GM19397 (cell line): Measurements from ENCODE around the gene FAM222A.

Experiments
- ATAC-seq: cut with Tn5 transposase; IDR thresholded peaks from one replicate; pipeline ENCODE4 v1.9.1; 2021; ENCODE audit warnings: mild to moderate bottlenecking, moderate library complexity; ENCODE audit not compliant: unreplicated experiment

FAM222A gene

DNA sequence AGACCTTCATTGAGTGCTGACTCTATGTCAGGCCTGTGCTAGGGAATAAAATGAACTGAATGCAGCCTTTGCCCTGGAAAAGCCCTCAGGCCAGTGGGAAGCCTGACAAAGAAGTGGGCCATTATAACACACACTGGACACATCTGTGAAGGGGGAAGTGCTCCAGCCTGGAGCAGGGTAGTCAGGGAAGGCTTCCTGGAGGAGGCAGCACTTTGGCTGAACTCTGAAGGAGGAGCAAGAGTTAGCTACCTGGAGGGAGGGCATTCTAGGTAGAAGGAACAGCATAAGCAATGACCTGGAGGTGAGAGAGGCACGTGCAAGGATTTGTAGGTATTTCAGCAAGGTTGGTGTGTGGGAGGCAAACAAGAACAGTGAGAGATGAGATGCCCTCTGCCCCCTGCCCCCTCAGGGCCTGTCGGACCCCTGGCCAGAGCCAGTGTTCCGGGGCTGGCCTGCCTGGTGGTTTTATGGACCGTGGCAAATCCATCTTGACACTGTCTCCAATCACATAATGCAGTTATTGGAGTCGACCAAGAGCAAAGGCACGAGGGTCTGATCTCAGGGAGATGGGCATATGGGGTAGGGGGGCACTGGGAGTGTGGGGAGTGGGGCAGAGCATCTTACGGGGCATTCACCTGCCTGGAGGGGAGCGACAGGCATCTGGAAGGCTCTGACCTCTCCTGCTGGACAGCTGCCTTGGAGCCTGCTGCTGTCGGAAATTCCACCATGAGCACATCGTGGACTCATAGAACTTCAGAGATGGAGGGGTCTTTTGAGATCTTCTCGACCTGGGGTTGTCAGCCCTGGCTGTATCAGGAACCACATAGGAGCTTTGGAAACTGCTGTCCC lies 2.7 kb upstream of the FAM222A start:
- ATAC-seq: no peak

DNA sequence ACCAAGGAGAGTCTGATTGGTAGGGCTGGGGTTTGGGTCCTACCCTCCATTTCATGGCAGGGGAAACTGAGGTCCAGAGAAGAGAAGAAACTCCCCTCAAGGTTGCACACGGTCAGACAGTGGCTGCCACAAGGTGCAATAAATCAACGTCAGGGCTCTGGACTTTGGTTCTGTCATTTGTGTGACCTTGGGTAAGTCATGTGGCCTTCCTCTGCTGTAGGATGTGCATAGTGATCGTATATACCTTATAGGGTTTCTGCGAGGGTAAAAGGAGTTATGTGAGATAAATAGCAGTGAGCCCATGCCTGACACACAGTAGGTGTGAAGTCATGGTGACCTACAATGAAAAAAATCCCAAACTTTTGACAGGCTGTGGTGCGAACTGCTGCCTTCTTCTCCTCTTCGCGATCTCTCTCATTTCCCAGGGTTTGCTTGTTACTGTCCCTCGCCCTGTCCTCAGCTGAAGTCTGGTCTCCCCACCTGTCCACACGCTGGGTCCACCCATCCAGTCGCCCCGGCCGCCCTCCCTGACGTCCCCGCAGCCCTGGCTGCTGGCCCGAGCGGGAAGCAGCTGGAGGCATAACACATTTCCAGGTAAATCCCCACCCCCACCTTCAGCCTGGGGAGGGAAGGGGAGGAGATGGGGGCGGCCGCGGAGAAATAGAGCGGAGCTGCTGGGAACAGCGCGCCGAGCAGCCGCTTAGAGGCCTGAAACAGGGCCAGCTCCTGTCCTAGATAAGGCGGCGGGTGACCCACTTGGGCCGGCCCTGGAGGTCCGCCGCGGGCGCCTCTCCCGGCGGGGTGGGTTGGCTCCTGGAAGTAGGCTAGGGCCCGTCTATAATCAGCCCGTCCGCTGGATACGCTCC lies 1.8 kb upstream of the FAM222A start:
- ATAC-seq: no peak

DNA sequence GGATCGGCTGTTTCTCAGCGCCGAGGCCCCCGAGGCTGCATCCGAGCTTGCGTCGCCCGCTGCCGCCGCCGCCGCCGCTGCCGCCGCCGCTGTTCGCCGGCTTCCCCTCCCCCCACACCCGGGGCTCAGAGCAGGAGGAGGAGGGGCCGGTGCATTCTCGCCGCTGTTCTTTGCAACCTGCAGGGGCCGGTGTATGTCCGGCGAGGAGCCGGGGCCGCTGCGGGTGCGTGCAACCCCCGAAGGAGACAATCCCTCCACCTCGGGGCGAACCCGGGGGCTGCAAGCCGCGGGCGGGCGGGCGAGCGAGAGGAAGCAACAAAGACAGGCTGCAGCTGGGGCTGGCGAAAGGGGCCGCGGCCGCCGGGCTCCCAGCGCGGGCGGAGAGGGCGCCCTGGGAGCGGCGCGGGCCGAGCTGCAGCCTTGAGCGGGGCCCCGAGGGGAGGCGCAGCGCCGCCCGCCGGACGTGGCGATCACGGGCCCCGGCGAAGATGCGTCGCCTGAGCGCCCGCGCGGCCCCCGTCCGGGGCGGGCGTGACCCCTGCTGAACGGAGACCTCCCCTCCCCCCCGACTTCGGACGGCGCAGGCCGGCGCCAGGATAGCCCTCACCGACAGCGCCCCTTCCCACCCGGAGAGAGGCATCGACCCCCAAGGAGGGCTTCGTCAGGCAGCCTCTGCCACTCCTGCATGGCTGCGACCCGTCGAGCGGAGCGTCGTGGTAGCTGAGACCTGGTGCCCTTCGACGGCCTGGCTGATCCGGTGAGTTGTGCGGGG lies 702 bp downstream of the FAM222A start:
- ATAC-seq: peak; percentile 30

DNA sequence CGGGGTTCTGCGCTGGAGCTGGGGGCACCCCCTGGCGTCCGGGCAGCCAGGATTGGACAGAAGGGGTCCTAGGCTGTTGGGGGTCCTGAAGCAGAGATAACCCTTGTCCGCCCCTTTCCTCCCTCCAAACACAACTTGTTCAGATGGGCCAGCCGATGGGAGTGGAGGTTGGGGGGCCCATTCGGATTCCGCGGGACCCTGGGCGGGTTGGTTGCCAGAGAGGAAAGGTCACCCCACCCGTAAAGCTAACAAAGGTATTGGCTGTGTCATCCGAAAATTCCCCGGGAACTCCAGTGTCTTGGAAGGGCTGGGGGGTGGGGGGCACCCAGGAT lies 1.3 kb downstream of the FAM222A start:
- ATAC-seq: no peak

DNA sequence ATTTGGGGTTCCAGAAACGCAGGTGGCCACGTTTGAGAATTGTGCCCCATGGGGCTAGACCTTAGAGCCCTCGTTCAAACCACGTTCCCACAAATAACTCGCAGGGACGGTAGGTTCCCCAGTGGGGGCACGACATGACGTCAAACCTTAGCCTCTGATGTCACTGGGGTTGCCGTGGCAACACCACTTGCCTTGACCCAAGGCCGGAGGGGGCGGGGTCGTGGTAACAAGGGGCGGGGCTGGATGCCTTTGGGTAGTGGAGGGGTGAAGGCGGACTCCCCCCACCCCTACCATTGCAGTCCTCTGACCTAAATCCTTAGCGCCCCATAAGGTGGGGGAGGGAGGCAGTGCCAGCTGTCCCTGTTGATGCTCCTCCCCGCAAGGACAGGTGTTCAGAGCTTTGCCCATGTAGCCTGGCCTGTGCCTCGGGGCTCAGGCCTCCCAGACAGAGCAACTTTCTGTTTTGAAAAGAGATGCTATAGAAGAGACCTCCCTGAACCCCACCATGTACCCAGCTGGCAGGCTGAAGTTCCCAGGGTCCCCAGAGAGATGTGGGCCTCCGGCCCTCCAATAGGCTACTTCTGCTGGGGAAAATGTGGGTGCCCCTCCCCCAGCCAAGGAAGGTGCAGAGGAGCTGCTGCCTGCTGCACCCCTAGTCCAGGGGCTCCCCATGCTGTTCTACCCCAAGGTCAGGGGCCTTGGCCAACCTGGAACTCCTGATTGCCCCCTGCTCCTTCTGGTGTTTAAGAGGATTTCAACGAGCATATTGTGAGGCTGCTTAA lies 1.9 kb downstream of the FAM222A start:
- no peak for ATAC-seq

DNA sequence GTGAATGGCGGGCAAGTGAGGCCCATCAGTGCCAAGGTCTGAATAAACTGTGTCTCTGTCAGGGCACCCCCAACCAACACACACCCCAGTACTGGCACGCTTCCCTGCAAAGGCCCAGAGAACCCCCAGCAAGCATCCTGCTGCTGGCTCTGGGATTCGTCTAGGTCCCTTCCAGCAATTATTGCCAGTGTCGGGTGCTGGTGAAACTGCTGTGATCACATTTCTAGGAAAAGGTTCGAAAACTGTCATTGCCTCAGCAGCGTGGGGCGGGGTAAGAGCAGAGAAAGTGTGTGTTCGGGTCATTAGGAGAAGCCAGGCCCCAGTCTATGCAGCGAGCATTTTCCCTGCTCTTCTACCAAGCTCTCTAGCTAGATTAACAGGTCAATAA lies 2.5 kb downstream of the FAM222A start:
- no peak for ATAC-seq

DNA sequence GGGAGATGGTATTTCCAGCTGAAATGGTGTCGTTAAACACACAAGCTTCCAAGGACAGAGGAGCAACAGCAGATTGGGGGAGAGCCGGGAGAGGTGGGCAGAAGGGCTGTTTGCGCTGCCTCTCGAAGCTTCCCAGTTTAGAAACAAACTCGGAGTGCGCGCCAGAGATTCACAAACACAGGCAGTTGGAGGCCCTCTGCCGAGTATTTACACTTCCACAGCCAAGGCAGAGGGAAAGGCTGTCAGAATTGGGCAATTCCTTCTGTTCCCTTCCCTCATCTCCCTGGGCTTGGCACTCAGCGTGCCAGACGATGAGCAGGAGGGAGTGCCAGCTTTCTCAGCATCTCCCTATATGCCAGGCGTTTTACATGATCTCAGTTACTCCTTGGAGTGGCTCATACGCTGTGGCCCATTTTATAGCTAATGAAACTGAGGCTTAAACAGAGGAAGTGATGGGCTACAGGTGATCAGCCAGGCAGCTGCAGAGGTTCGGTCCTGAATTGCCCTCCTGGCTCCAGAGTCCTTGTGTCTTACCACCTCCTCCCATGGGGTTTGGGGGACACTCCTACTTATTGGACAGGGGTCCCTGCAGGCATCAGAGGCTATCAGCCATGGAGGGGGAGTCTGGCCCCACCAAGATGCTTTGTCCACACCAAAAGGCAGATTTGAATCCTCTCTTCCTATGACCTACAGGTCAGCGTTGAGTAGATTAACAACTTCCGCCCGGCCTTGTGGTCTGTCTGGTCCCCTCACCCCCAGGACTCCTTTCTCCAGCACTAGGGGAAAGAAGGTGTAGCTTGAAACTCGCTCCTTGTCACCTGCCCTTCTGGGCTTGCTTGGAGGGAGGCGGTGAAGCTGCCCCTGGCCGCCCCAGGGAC lies 3.1 kb downstream of the FAM222A start:
- ATAC-seq: no peak

DNA sequence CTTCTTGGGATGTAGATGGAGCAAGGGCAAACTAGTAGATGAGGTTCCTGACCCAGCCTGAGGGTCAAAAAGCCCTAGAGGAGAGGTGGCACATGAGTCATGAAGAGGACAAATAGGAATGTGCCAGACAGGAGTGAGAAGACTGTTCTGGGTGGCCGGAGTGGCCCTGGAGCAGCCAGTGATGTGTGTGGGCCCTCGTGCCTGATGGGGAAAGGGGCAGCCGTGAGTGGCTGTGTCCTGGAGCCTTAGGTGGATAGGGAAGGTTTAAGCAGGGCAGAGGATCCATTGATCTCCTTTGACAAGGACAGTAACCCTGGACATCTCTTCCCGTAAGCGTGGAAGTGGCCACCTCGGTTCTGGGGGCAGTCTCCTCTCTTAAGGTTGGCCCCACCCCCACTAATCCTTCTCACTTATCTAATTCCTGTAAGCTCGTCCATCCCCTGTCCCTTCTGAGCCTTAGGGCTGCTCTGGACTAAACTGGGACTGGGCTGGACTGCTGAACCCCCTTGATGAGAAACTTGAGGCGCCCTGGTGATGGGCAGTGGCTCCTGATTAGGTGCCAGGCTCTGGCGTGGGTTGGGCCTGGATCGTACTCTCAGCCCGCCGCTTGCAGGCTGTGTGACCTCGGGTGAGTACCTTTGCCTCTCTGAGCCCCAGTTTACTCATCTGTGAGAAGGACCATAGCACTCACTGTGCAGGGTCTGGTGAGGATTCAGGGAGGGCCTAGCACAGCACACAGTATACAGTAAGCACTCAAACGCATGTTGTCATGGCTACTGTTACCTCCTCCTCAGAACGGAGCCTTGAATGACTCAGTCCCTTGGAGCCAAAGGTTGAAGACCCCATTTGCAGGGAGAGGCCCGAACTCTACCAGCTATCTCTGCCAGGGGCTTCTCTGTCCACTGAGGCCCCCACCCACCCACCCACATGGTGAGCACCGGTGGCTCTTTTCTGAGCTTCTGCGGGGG lies 4.0 kb downstream of the FAM222A start:
- no peak for ATAC-seq

DNA sequence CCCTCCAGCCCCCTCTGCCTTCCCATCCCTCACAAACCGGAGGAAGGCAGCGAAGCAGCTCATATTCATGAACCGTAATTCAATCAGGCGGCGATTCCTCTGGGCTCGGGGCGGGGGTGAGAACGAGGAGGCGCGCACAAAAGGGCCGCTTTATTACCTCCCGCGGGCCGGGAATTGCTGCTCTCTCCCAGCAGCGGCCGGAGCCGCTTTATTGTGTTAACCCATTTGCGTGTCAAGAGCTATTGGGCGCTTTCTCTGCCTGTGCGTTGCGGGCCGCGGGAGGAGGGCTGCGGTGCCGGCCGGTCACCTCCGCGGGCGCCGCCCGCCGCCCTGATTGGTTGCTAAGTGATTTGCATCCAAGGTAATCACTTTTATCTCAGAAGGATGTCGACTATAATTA lies 4.8 kb downstream of the FAM222A start:
- ATAC-seq: no peak

DNA sequence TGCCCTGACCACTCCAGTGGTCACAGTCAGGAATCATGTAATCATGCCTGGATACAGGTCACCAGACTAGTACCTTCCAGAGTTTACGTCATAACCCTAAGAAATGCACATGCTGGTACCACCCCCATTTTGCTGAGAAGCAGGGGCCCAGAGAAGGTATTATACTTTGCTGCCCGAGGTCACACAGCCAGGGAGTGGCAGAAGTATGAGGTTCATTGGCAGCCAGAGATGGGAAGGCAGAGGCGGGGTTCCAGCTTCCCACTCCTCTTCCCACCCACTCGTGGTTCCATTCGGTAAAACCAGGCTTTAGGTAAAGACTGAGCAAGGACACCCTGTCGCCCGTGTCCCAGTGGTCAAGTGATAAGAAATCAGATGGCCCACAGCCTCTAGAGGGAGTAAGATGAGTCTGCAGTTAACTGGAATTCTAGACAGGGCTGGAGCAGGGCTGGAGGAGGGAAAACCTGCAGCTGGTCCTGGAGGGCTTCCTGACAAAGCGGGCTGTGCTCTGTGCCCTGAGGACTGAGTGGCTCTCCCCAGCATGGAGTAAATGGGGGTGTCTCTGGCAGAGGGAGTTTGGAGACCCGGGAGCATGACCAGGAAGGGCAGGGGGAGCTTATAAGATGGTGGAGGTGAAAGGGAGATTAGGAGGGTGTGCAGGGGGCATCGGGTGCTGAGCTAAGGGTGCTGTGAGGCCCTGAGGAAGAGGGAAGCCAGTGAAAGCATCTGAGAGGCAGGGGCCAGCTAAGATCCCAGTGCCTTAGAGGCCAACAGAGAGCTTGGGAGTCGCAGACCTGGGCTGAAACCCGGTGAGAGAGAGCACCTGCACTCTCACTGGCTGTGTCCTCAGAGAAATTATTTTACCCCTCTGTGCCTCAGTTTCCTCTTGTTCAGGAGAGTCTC lies 5.7 kb downstream of the FAM222A start:
- no peak for ATAC-seq

DNA sequence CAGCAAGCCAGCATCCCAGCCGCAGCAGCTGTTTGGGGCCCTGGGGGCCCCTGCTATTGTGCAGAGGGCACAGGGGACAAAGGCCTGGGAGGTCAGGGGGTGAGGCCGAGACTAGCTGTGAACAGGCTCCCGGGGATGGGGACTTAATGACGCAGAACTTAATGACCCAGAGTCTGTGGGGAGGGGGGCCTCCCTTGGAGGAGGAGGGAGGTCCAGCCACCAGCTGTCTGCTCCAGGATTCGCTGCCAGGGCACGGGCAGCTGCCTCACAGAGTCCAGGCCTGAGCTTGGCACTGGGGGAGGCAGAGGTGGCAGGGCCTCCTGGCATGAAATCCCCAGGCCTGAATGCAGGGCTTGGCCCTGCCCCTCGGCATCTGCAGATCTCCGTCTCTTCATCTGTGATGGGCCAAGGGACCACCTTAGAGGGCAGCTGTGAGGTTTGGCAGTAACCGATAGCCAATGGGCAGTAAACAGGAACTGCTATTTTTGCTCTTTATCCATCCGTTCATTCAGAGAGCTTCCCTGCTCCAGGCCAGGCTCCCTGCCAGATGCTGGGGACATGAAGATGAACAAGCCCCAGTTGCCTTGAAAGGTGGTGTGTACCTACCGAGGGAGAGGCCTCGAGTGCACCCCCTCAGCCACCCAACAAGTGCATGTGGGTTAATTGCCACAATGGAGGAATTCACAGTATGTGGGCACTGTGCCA lies 6.7 kb downstream of the FAM222A start:
- ATAC-seq: no peak

DNA sequence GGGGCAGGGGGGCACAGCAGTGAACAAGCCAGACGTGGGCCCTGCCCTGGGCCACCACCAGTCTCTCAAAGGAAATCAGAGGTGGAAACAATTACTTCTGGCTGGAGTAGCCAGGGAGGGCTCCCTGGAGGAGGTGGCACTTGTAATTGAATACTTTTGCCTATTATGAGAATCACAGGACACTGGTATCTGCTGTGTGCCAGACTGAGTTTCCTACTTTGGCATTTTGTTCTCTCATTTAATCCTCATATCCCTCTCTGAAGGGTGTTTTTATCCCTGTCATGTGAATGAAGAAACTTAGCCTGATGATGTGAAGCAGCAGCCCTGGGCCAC lies 7.2 kb downstream of the FAM222A start:
- ATAC-seq: no peak

DNA sequence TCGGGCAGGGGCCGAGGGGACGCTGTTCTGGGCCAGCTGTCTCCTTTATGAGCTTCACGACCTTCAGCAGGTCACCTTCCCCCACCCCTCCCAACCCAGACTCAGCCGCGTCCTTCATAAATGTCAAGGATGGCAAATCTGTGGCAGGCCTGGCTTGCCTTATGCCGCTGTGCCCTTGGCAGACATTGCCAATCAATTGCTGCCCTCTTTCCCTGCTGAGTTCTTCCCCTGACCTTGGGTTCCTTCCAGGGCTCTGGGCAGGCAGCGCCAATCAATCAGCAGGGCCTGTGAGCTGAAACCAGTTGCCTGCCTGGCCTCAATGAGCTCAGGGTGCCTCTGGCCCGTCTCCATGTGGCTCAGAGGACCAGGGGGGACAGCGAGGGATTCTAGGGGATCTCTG lies 7.7 kb downstream of the FAM222A start:
- ATAC-seq: no peak

DNA sequence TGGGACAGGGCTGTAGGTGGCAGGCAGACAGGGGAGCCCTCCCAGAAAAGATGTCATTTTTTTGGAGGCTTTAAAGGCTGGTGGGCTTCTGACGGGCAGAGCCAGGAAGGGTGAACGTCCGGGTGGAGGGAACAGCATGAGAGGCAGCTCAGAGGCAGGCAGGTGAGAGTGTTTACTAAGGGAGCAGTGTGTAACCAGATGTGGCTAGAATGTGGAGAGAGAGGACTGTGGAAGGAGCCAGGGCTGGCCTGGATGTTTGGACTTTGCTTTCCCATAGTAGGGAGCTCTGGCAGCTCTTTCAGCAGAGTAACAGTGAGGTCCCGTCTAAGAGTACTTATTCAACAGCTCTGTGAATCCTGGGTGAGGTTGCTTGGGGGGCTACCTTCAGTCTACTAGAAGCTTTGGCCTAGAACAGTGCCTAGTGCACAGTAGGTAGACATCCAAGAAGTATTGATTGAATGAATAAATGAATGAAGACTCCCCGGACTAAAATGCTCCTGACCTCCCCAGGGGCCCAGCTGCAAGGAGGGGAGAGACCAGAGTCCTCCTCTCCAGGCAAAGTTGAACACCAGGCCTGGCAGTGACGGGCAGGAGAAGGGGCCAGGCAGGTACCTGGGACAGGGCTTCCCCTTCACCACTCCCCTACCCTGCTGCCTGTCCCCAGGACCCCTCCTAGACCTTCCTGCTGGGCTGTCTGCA lies 8.5 kb downstream of the FAM222A start:
- ATAC-seq: no peak

DNA sequence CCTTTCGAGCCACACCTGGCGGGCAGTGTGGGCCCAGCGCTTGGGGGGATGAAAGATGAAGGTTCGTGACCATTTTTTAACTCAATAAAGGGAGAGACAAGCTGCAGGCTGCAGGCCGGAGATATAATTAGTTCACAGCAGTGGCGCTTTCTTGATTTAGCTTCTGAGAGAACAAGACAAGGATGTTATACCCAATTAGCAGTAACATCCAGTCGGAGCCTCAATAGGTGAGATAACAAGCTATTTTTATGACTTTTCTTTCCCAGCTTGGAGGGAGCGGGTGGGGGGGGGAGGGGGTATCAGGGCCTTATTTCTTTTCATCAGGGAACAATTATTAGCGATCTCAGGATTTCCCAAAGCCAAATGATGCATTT lies 9.1 kb downstream of the FAM222A start:
- ATAC-seq: no peak

DNA sequence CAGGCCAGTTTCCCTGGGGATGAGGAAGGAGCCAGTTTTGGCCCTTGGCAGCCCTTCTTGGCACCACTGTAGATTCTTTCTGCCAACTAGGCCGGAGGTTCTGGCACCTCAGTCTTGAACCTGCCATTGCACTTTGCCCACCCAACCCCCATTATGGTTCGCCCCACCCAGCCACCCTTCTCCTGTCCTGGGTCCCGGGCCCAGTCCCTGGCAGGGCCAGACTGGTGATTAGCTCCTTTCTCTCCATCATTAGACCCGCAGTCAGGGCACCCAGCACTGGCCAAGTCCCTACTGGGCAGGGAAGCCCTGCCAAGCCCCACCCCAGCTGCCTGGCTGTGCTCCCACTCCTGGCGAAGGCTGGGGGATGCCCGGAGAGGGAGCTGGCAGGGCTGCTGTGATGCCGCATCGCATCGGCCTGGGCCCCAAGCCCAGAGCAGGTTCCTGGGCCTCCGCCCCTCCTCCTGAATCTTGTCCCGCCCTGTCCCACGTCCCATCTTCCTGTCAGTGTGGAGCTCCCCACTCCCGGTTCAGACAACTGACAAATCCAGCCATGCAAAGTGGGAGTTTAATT lies 9.8 kb downstream of the FAM222A start:
- no peak for ATAC-seq
